Lower lobe of right lung (tissue), 2 donors: ENCODE data around the gene HK1. TPM values are rescaled to one million over a fixed set of nuclear protein-coding genes. Genes with fewer than 3 reads are reported as not detected.

Experiments used
- ATAC-seq, 2 donors: fragments of 200-7000 bp; cut with Tn5 transposase; one replicate each; pipeline ENCODE4 v1.9.1; 2020 to 2022; ENCODE audit warnings: mild to moderate bottlenecking in 2 of 2, moderate library complexity in 2 of 2
- DNase-seq: peaks from one replicate; pipeline ENCODE4 v3.0.0-alpha.2; 2020
- H3K27ac ChIP-seq: fragments of 200-600 bp; one replicate; pipeline ENCODE4 v1.8.0; 2022
- H3K27me3 ChIP-seq: fragments of 200-600 bp; one replicate; pipeline ENCODE4 v1.8.0; 2022; ENCODE audit warnings: low read depth
- H3K36me3 ChIP-seq: fragments of 200-600 bp; one replicate; pipeline ENCODE4 v1.8.0; 2022; ENCODE audit warnings: mild to moderate bottlenecking
- H3K4me1 ChIP-seq: fragments of 200-600 bp; one replicate; pipeline ENCODE4 v1.8.0; 2022
- H3K4me3 ChIP-seq: fragments of 200-600 bp; one replicate; pipeline ENCODE4 v1.8.0; 2022; ENCODE audit warnings: mild to moderate bottlenecking
- H3K9me3 ChIP-seq: fragments of 200-600 bp; one replicate; pipeline ENCODE4 v1.8.0; 2022
- CTCF ChIP-seq: fragments of 200-600 bp; IDR thresholded peaks from one replicate; pipeline ENCODE4 v1.8.0; 2022; ENCODE audit warnings: antibody characterized with exemption, mild to moderate bottlenecking
- intact Hi-C: fragments of 100-400 bp; cut with DNase I; formaldehyde crosslinking; loops from one replicate; pipeline ENCODE4 v1.11.0; 2022
- total RNA-seq: library from RNA; stranded (reverse); fragmentation: NEBNext Ultra II Directional; extraction: Animal tissue kit (Norgen Biotek cat#: 25700); gene quantifications from one replicate; pipeline ENCODE4 v1.2.1, GENCODE V29; 2021
- donor health status: DM: no; HTN: yes; CAD: no; lungs with severe emphysema.

The HK1 gene
- total RNA-seq, 1 donor from 2014 or later, result 85.1 TPM

- no peak for ATAC-seq
- Histone ChIP-seq H3K27me3 (no peaks in the 10 kb centered on the region), H3K36me3 (no peaks in the 10 kb centered on the region), H3K27ac (no peak overlapping the region), H3K4me3 (no peak overlapping the region), H3K4me1 (peaks cover 27% of the 10 kb centered on the region), H3K9me3 (no peaks in the 10 kb centered on the region)
- intact Hi-C loops, result no loop called here
- no peak for DNase-seq
- no peak for TF ChIP-seq CTCF
Observed at GRCh38 chr10:69435966-69436520, 157.7 kb downstream of the HK1 start.

- intact Hi-C loops, result no loop called here
- Histone ChIP-seq H3K27ac (peak overlapping the region; percentile 79), H3K9me3 (no peaks in the 10 kb centered on the region)
Observed at GRCh38 chr10:69437321-69438259, 159.3 kb downstream of the HK1 start.

GRCh38 chr10:69438536-69439349 is 160.4 kb downstream of the HK1 start:
- no peaks in the 10 kb centered on the region for H3K27me3 ChIP-seq
- no peak for DNase-seq
- peak overlapping the region; percentile 79 for H3K27ac ChIP-seq
- H3K4me1 ChIP-seq, result peaks cover 27% of the 10 kb centered on the region
- H3K36me3 ChIP-seq, result no peaks in the 10 kb centered on the region
- ATAC-seq, result peak; percentile 65 to 88
- H3K4me3 ChIP-seq, result no peak overlapping the region
- no peaks in the 10 kb centered on the region for H3K9me3 ChIP-seq
- TF ChIP-seq CTCF, result no peak
- intact Hi-C loops, result no loop called here

More at GRCh38 chr10:69437321-69438259, 159.3 kb downstream of the HK1 start:
- H3K4me1 ChIP-seq, result peaks cover 27% of the 10 kb centered on the region
- no peak for TF ChIP-seq CTCF
- ATAC-seq (no peak), DNase-seq (no peak)
- no peaks in the 10 kb centered on the region for H3K36me3 ChIP-seq
- H3K27me3 ChIP-seq, result no peaks in the 10 kb centered on the region
- H3K4me3 ChIP-seq, result no peak overlapping the region

GRCh38 chr10:69439350-69439739 is 161.0 kb downstream of the HK1 start:
- intact Hi-C loops, result no loop called here
- DNase-seq, result no peak
- H3K27ac ChIP-seq, result peak overlapping the region; percentile 79

More at GRCh38 chr10:69439350-69439739, 161.0 kb downstream of the HK1 start:
- H3K9me3 ChIP-seq, result no peaks in the 10 kb centered on the region
- H3K27me3 ChIP-seq, result no peaks in the 10 kb centered on the region
- H3K4me3 ChIP-seq, result no peak overlapping the region
- TF ChIP-seq CTCF, result no peak
- H3K36me3 ChIP-seq, result no peaks in the 10 kb centered on the region
- H3K4me1 ChIP-seq, result peaks cover 27% of the 10 kb centered on the region
- ATAC-seq, result peak; percentile 44 to 69
